Measurements from ENCODE around the gene ANKS1A. TPM values are rescaled to one million over a fixed set of nuclear protein-coding genes. Genes with fewer than 3 reads are reported as not detected.

The ANKS1A gene
- total RNA-seq, 1 experiment from 2014 or later = 26.5 TPM

DNA sequence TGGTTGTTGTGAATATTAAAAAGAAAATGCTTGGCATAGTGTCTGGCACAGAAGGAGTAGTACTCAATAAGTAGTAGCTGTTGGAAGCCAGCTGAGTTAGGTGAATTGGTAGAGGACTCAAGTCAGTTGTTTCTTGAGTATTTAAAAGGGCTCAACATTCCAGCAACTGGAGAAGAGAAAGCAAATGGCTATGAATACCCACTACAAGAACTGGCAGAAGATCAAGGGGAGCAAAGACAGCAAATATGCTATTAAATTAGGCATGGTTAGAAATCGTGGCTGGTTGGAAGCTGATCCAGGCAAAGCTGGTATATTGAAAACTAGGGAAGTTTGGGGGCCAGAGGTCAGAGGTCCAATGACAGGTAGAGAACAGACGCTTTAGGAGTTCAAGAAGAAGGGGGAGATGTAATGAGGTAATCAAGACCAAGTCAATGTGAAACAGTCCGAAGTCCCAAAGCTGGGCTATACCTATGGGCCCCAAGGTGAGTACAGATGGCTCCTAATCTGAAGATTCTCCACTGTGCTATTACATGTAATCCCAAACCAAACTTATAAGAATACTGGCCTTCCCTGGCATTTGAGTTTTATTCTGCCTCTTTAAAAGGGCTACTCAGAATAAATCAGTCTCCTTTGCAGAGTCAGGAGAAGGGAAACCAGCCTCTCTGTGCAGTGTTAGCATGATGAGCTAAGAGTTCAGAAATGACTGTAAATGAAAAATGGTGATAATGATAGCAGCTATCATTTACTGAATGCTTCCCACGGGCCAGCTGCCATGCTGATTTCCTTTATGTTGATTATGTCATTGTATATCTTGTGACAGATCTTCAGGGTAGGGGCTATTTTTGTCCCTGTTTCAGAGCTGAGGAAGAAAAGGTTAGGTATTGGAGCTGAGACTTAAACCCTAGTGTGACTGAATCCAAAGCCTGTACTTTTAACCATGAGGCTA, 122.3 kb downstream of the ANKS1A start:
- no peak overlapping the region for H3K27ac Mint-ChIP-seq
- no CpG with 5 or more reads among the region's 4 CpGs for WGBS (ENCODE audit: extremely low coverage, insufficient read length, low lambda C conversion rate)
- H2BK15ac ChIP-seq (ENCODE audit: low read depth, low read length) = no peak overlapping the region

More for the DNA sequence above, 122.3 kb downstream of the ANKS1A start:
- no peak overlapping the region for H3T11ph ChIP-seq (ENCODE audit: low read length)
- no peak overlapping the region for H2BK12ac ChIP-seq (ENCODE audit: insufficient read length, low read depth, low read length)
- H3K79me2 ChIP-seq (ENCODE audit: insufficient read depth, low read length) = no peaks in the 10 kb centered on the region
- no peaks in the 10 kb centered on the region for H4K20me1 ChIP-seq (ENCODE audit: control insufficient read depth, insufficient read depth, insufficient read length)
- peaks cover 7% of the 10 kb centered on the region for H3K4me1 ChIP-seq (ENCODE audit: insufficient read depth, low read length)
- H4K91ac ChIP-seq (ENCODE audit: insufficient read length, low read depth, low read length) = no peak overlapping the region
- H2AK5ac ChIP-seq (ENCODE audit: insufficient read length, low read length) = no peak overlapping the region
- H3K4me1 Mint-ChIP-seq = peaks cover 9 to 17% of the 10 kb centered on the region in 2 experiments
- H4K5ac ChIP-seq (ENCODE audit: insufficient read length, low read depth, low read length) = no peak overlapping the region
- H3K9me3 Mint-ChIP-seq = no peaks in the 10 kb centered on the region
- H3K4ac ChIP-seq (ENCODE audit: low read depth, low read length) = no peak overlapping the region
- no peak overlapping the region for H3K27ac ChIP-seq (ENCODE audit: insufficient read length, low read depth, low read length)
- no peaks in the 10 kb centered on the region for H3K23me2 ChIP-seq (ENCODE audit: insufficient read length, low read depth, low read length, poor library complexity, severe bottlenecking)
- H4K8ac ChIP-seq (replicated peaks; ENCODE audit: insufficient read length, low read depth, low read length) = no peak overlapping the region
- H3K4me2 ChIP-seq (ENCODE audit: insufficient read depth, insufficient read length, low read length) = no peak overlapping the region
- H3K27me3 ChIP-seq (ENCODE audit: insufficient read depth, low read length) = no peaks in the 10 kb centered on the region
- H3K23ac ChIP-seq (ENCODE audit: insufficient read length, low read depth, low read length) = no peak overlapping the region
- H3K9ac ChIP-seq (ENCODE audit: extremely low read depth, insufficient read length, low read length) = no peak overlapping the region
- no peaks in the 10 kb centered on the region for H3K9me3 ChIP-seq (ENCODE audit: control insufficient read depth, low read depth, low read length)
- H3K79me1 ChIP-seq (ENCODE audit: insufficient read depth, low read depth, low read length, poor library complexity, severe bottlenecking) = no peaks in the 10 kb centered on the region
- peaks cover 0 to 3% (median 1%) of the 10 kb centered on the region in 3 experiments; a peak in 2 of 7 replicates for H3K36me3 Mint-ChIP-seq (ENCODE audit: insufficient read depth in 1 of 3, low read depth in 3 of 3)
- no peak overlapping the region for H2BK120ac ChIP-seq (ENCODE audit: low read depth, low read length, poor library complexity, severe bottlenecking)
- no peak overlapping the region for H3K14ac ChIP-seq (ENCODE audit: insufficient read depth, low read length)
- H2BK5ac ChIP-seq (ENCODE audit: insufficient read length, low read length) = no peak overlapping the region
- H2AFZ ChIP-seq (ENCODE audit: low read length) = no peak overlapping the region
- H3K18ac ChIP-seq (ENCODE audit: insufficient read length, low read depth, low read length) = no peak overlapping the region
- no peak overlapping the region for H3K56ac ChIP-seq (ENCODE audit: insufficient read length, low read depth, low read length)
- no peak for DNase-seq
- TF ChIP-seq, protein P1, sequence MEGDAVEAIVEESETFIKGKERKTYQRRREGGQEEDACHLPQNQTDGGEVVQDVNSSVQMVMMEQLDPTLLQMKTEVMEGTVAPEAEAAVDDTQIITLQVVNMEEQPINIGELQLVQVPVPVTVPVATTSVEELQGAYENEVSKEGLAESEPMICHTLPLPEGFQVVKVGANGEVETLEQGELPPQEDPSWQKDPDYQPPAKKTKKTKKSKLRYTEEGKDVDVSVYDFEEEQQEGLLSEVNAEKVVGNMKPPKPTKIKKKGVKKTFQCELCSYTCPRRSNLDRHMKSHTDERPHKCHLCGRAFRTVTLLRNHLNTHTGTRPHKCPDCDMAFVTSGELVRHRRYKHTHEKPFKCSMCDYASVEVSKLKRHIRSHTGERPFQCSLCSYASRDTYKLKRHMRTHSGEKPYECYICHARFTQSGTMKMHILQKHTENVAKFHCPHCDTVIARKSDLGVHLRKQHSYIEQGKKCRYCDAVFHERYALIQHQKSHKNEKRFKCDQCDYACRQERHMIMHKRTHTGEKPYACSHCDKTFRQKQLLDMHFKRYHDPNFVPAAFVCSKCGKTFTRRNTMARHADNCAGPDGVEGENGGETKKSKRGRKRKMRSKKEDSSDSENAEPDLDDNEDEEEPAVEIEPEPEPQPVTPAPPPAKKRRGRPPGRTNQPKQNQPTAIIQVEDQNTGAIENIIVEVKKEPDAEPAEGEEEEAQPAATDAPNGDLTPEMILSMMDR (conservative IDR thresholded peaks at IDR 0.05) = no peak
- no peak overlapping the region for H3K4me3 Mint-ChIP-seq
- H3K27me3 Mint-ChIP-seq (ENCODE audit: low read depth) = no peaks in the 10 kb centered on the region
- no peak overlapping the region for H2BK20ac ChIP-seq (ENCODE audit: low read depth, low read length, poor library complexity, severe bottlenecking)

Data from H9 (cell line).